Measurements from ENCODE around the gene DTNA.

DNA sequence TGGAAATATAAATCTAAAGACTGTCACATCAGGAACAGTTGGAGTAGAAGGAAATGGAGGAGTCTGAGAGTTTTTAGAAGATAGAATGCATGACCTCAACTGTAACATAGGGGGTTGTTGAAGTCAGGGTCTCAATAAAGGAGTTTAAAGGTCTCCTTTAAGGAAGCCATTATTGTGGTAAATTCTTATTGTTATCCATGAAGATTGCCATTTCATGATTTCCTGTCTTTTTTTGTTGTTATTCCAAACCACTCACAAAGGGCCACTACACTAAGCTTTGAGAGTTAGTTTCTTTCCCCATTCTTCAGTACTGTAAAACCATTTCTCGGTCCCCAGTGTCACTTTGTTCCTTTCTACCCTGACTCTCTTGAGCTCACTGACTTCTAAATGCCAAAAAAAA lies 134.0 kb downstream of the DTNA start:
- TF ChIP-seq, protein P1, sequence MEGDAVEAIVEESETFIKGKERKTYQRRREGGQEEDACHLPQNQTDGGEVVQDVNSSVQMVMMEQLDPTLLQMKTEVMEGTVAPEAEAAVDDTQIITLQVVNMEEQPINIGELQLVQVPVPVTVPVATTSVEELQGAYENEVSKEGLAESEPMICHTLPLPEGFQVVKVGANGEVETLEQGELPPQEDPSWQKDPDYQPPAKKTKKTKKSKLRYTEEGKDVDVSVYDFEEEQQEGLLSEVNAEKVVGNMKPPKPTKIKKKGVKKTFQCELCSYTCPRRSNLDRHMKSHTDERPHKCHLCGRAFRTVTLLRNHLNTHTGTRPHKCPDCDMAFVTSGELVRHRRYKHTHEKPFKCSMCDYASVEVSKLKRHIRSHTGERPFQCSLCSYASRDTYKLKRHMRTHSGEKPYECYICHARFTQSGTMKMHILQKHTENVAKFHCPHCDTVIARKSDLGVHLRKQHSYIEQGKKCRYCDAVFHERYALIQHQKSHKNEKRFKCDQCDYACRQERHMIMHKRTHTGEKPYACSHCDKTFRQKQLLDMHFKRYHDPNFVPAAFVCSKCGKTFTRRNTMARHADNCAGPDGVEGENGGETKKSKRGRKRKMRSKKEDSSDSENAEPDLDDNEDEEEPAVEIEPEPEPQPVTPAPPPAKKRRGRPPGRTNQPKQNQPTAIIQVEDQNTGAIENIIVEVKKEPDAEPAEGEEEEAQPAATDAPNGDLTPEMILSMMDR (IDR thresholded peaks at IDR 0.05): no peak
- no peak for TF ChIP-seq POLR2A (IDR thresholded peaks at IDR 0.05)

Measured in adrenal gland (tissue), 5 donors.